ENCODE measurements around the gene NFKBIE.

NFKBIE gene

DNA sequence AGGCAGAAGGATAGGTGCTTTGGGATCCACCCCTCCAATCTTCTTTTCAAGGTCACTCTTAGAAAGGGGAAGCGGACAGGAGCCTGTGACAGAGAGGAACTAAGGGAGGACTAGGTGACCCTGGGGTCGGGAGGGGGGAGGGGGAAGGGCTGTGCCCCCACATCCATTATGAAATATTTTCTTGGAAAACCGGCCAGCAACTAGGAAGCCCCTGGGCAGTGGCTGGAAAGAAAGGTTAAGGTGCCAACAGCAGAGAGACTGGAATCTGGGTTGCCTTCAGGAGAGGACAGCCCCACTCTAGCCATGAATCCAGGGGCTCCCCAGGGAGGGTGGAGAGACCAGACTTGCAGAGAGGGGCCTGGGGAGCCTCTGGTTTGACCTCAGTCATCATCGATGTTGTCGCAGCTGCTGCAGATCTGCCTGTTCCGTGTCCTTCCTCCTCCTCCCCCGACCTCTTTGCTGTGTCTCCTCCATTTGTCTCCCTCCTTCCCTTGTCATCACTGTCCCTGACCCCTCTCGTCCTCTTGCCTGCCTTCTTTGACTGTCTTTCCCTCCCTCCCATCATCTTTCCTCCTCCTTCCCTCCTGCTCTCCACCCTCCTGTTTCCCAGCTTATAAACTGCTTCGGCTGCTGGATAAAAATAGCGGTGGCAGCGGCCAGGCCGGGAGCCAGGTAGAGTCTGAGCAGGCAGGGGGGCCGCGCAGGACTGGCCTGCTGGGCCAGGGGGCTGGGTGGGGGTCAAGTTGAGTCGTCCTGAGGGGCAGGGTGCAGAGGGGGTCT, 38.8 kb downstream of the NFKBIE start:
- DNase-seq (ENCODE audit: low read depth, low spot score), result no peak

DNA sequence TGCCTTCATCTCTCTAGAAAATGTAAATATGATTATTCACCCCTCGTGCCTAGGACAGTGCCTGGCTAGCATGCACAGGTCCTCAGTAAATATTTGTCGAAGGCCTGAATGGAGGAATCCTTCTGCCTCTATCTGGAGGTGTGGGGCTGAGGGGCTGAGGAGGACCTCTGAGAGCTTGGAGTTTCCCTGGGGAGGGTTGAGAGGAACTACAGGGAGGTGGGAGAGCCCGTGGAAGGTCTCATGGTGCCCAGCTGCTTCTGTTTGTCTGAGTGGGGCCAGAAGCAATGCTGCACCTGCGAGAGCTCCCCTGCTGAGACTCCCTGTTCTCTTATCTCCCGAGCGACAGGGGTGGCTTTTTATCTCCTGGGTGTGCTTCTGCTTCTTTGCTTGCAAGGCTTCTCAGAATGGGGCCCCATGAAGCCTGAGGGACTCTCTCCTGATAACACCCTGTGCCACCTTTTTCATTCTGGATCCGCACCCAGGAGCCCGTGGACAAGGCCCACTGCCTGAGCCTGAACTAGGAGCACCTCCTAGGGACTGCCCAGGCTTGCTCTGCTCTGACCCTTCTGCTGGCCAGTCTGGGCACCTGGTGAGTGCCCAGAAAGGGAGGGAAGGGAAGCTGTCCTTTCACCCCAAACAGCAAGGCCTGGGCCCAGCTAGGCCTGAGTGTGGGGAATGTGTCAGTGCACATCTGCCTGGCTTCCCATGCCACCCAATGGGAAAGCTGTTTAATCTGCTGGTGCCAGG, 39.6 kb downstream of the NFKBIE start:
- DNase-seq (ENCODE audit: low read depth, low spot score), result no peak

DNA sequence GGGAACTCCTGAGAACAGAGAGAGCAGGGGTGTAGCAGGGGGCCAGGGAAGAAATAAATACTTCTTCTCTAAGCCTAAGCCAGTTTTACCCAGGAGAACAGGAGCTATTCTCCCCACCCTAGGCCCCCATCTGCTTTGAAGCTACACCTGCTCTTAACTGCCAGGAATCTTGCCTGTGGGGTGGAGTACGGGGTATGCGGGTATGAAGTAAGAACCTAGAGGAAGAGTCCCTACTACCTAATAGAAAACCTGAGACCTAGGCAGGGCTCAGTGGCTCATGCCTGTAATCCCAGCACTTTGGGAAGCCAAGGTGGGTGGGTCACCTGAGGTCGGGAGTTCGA, 40.4 kb downstream of the NFKBIE start:
- no peak for DNase-seq (ENCODE audit: low read depth, low spot score)

GRCh38 chr6:44224029-44224964, 41.1 kb downstream of the NFKBIE start:
- no peak for DNase-seq (ENCODE audit: low read depth, low spot score)

DNA sequence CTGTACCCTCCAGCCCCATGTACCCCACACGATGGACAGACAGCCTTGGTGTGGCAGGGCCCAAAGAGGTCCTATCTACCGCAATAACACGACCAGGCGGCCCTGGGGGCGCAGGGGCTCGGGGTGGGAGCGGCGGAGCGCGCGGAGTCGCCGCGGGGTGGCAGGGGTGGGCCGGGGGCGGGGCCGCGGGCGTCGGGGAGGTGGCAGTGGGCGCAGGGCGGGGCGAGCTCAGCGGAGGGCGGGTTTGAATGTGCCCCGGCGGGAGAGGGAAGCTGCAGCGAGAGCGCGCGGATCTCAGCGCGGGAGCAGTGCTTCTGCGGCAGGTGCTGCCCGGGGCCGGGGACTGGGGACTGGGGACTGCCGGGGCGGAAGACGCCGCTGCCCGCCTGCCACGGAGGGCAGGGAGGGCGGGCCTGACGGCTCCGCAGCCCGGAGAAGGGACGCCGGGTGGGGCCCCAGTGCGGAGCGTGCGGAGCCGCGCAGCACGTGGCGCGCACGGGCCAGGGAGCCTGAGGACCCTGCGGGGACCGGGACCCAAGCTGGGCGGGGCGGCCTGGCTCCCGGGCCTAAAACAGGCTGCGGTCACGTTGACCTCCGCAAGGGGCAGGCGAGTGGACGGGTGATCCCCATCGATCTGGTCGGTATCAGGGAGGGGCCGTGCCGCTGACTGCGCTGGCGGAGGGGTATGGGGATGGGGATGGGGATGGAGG, 41.9 kb downstream of the NFKBIE start, which contains the start of gene SLC29A1:
Gene SLC29A1 (plus strand): TSS at position 277 of the 710 bp plus-strand sequence. CDS start 3,719 bp downstream, outside the sequence.
- no peak for DNase-seq (ENCODE audit: low read depth, low spot score)

GRCh38 chr6:44222486-44223318, 42.6 kb downstream of the NFKBIE start:
- DNase-seq (ENCODE audit: low read depth, low spot score), result no peak

DNA sequence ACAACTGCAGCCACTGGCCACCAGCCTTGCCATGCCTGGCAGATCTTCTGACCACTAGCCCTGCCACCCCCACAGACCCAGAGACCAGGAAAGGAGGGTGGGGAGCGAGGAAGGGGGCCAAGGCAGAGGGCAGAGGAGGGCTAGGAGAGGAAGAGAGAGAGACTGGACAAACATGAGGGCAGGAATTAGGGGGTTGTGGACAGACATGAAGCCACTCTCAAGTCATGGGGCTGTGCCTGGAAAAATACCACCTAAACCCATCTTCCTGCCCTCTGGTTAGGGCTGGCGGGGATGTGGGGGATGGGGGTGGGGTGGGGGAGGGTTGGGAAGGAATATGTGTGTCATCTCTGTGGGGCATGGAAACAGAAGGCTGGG, 43.4 kb downstream of the NFKBIE start:
- DNase-seq (ENCODE audit: low read depth, low spot score), result no peak

- no peak for DNase-seq (ENCODE audit: low read depth, low spot score)
Observed at GRCh38 chr6:44221291-44221960, 43.9 kb downstream of the NFKBIE start.

GRCh38 chr6:44220913-44221290, 44.4 kb downstream of the NFKBIE start:
- DNase-seq (ENCODE audit: low read depth, low spot score), result no peak

GRCh38 chr6:44219815-44220784, 45.3 kb downstream of the NFKBIE start:
- DNase-seq (ENCODE audit: low read depth, low spot score), result no peak

DNA sequence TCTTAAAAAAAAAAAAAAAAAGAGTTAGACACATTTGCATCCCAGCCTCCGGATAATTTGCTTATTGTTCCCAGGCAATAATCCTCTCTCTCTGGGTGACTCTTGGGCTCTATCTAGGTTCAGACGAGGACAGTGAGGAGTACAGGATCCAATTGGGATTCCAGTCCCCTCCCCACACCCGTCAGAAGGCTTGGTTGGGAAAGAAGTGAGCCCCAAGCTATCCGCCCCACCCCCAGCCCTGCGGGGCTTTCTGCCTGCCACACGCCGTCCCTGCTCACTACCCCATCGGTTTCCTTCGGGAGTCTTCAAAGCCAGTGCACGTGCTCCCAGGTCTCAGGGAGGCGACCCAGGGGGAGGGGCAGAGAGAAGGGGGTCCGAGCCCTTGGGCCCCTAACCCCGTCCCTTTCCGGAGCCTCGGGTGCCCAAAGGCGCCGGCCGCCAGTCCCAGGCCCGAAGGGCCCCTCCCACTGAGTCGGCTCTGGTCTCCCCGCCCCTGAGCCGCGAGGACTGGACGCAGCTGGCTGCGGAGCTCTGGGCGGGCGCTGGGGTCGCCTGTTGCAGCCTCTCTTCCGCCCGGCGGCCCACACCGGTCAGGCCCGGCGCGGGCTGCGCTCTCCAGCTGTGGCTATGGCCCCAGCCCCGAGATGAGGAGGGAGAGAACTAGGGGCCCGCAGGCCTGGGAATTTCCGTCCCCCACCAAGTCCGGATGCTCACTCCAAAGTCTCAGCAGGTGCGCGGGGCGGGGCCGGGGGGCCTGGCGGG, 46.1 kb downstream of the NFKBIE start:
- no peak for DNase-seq (ENCODE audit: low read depth, low spot score)

- no peak for DNase-seq (ENCODE audit: low read depth, low spot score)
Observed at GRCh38 chr6:44217332-44218143, 47.8 kb downstream of the NFKBIE start.

DNA sequence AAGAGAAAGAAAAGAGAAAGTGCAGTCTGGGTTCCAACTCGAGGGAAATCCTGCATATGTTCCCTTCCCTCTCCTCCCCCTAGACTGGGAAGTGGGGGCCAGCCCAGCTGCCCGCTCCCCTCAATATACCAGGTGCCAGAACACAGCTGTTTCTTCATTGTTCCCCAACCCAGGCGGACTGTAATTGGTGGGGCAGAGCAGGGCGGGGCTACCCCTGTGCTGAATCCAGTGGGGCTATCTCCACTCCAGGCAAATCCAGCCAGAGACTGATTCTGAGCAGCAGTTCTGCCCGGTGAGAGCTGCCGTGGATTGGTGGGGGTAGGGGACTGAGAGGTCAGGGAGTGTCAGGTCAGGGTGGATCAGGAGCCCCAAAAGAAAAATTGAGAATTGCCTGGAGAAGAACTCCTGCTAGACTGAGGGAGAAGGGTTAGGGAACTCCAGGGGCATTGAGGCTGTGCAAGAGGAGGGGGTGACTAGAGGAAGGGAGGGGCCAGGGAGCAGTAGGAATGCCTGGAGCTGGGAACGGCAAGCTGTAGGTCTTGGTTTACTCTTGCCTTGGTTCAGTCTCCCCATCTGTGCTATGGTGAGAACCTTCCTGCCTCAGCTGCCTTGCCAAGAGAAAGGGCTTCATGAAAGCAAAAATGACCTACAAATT, 48.5 kb downstream of the NFKBIE start, which contains the start of gene MYMX:
Gene MYMX (plus strand): TSS at position 250 of the 655 bp plus-strand sequence. CDS start 546 bp downstream, outside the sequence.
- DNase-seq (ENCODE audit: low read depth, low spot score), result no peak

DNA sequence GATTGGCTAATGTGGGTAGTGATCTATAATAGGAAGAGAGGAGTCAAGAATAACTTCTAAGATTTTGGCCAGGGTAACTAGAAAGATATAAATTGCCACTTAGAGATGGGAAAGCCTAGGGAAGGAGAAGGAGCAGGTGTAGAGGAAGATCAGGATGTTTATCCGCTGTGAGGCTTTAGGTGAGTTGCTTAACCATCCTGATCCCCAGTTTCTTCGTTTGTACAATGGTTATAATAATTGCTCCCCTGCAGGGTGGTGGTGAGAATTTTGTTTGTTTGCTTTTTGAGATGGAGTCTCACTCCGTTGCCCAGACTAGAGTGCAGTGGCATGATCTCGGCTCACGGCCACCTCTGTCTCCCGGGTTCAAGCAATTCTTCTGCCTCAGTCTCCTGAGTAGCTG, 51.0 kb downstream of the NFKBIE start:
- DNase-seq (ENCODE audit: low read depth, low spot score), result no peak

DNA sequence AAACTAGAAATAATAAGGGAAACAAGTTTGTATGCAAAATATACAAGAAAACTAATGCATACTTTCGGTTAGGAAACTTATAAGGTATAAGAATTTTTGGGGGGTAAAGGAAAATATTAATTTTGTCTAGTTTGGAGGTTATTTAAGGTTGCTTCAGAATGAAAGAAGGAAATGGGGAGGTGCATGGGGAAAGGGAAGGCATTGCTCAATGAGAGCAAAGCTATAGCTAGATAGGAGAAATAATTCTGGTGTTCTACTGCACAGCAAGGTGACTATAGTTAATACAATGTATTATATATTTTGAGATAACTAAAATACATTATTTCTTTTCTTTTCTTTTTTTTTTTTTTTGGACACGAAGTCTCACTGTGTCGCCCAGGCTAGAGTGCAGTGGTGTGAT, 54.1 kb downstream of the NFKBIE start:
- no peak for DNase-seq (ENCODE audit: low read depth, low spot score)
